Neural cell (in vitro differentiated cells): ENCODE data around the gene NPLOC4. TPM values are rescaled to one million over a fixed set of nuclear protein-coding genes. Genes with fewer than 3 reads are reported as not detected.

Source experiments
- H2AFZ ChIP-seq: fragments of 200-600, 300-800 bp; sonication (generic), shearing (Covaris generic); 2 replicates; pipeline ENCODE4 v1.6.0; 2014; ENCODE audit warnings: low read depth, mild to moderate bottlenecking, antibody characterized with exemption, low read length, moderate library complexity
- H3F3A ChIP-seq: fragments of 200-600 bp; shearing (Covaris generic); 2 replicates; pipeline ENCODE4 v1.6.1; 2016; ENCODE audit warnings: mild to moderate bottlenecking, moderate library complexity, mixed read lengths, antibody characterized with exemption, low read length; ENCODE audit not compliant: insufficient read depth, poor library complexity, severe bottlenecking
- H3K27ac ChIP-seq: fragments of 200-600, 300-800 bp; sonication (generic), shearing (Covaris generic); 2 replicates; pipeline ENCODE4 v1.5.1; 2014; ENCODE audit warnings: mild to moderate bottlenecking, low read length, moderate library complexity
- H3K27me3 ChIP-seq: fragments of 300-800, 200-600 bp; sonication (generic), shearing (Covaris generic); 2 replicates; pipeline ENCODE4 v1.6.0; 2014; ENCODE audit warnings: mild to moderate bottlenecking, low read depth, low read length, moderate library complexity; ENCODE audit not compliant: insufficient read depth
- H3K36me3 ChIP-seq: fragments of 300-800, 200-600 bp; sonication (generic), shearing (Covaris generic); 2 replicates; pipeline ENCODE4 v1.5.1; 2014; ENCODE audit warnings: mild to moderate bottlenecking, antibody characterized with exemption, low read length, moderate library complexity; ENCODE audit not compliant: insufficient read depth
- H3K4me2 ChIP-seq: fragments of 300-800, 200-600 bp; sonication (generic), shearing (Covaris generic); 2 replicates; pipeline ENCODE4 v1.6.0; 2014; ENCODE audit warnings: mild to moderate bottlenecking, low read length
- H3K4me3 ChIP-seq: fragments of 300-800, 200-600 bp; sonication (generic), shearing (Covaris generic); 2 replicates; pipeline ENCODE4 v1.5.1; 2014; ENCODE audit warnings: mild to moderate bottlenecking, low read length, moderate library complexity
- H3K79me2 ChIP-seq: fragments of 200-600 bp; shearing (Covaris generic); replicated peaks from 2 replicates; pipeline ENCODE4 v1.6.0; 2014; ENCODE audit warnings: mild to moderate bottlenecking, low read length, moderate library complexity; ENCODE audit not compliant: insufficient read depth
- H3K9ac ChIP-seq: fragments of 300-800, 200-600 bp; sonication (generic), shearing (Covaris generic); 2 replicates; pipeline ENCODE4 v1.6.1; 2016; ENCODE audit warnings: mild to moderate bottlenecking, low read length, mixed read lengths
- H3K9me2 ChIP-seq: fragments of 200-600 bp; shearing (Covaris generic); 2 replicates; pipeline ENCODE4 v1.6.1; 2016; ENCODE audit warnings: mild to moderate bottlenecking, low read length, mixed read lengths; ENCODE audit not compliant: insufficient read depth
- H3K9me3 ChIP-seq: fragments of 200-600, 300-800 bp; sonication (generic), shearing (Covaris generic); 2 replicates; pipeline ENCODE4 v1.6.1; 2016; ENCODE audit warnings: mild to moderate bottlenecking, mixed run types, low read length, moderate library complexity, mixed read lengths
- H4K20me1 ChIP-seq: fragments of 200-600 bp; shearing (Covaris generic); 2 replicates; pipeline ENCODE4 v1.6.1; 2016; ENCODE audit warnings: mild to moderate bottlenecking, mixed run types; ENCODE audit not compliant: insufficient read depth
- CTCF ChIP-seq: fragments of 450-650 bp; IDR thresholded peaks from 2 replicates; pipeline ENCODE4 v1.5.1; 2014; ENCODE audit warnings: antibody characterized with exemption, mild to moderate bottlenecking, moderate library complexity; ENCODE audit not compliant: poor library complexity, severe bottlenecking
- EP300 ChIP-seq: fragments of 450-650 bp; conservative IDR thresholded peaks from 2 replicates; pipeline ENCODE4 v1.6.1; 2014; ENCODE audit warnings: antibody characterized with exemption, mild to moderate bottlenecking, moderate library complexity; ENCODE audit not compliant: poor library complexity, severe bottlenecking
- EZH2 ChIP-seq: fragments of 200-600, 300-800 bp; shearing (Covaris generic), sonication (generic); IDR thresholded peaks from 2 replicates; pipeline ENCODE4 v1.6.1; 2014; ENCODE audit warnings: antibody characterized with exemption, low read length, borderline replicate concordance, mild to moderate bottlenecking; ENCODE audit not compliant: insufficient read depth, poor library complexity, severe bottlenecking
- MXI1 ChIP-seq: fragments of 450-650 bp; conservative IDR thresholded peaks from 2 replicates; pipeline ENCODE4 v1.6.1; 2014; ENCODE audit warnings: antibody characterized with exemption, mild to moderate bottlenecking; ENCODE audit not compliant: poor library complexity, severe bottlenecking
- POLR2AphosphoS5 ChIP-seq: IDR thresholded peaks from 2 replicates; pipeline ENCODE4 v1.6.1; 2012
- RAD21 ChIP-seq: fragments of 450-650 bp; conservative IDR thresholded peaks from 2 replicates; pipeline ENCODE4 v1.6.1; 2014; ENCODE audit warnings: antibody characterized with exemption, mild to moderate bottlenecking, moderate library complexity
- SMC3 ChIP-seq: fragments of 450-650 bp; conservative IDR thresholded peaks from 2 replicates; pipeline ENCODE4 v1.6.1; 2014; ENCODE audit warnings: antibody characterized with exemption, mild to moderate bottlenecking, moderate library complexity; ENCODE audit not compliant: poor library complexity
- TAF1 ChIP-seq: IDR thresholded peaks from 2 replicates; pipeline ENCODE4 v1.6.1; 2012; ENCODE audit warnings: low read depth
- polyA plus RNA-seq: library from polyadenylated mRNA; depleted of rRNA; stranded (reverse); fragments of >200 nt; gene quantifications from 2 replicates; pipeline ENCODE4 v1.2.3, GENCODE V29; 2014
- TF ChIP-seq, protein P1 (sequence below): IDR thresholded peaks from 2 replicates; pipeline ENCODE4 v1.6.1; 2012; ENCODE audit warnings: borderline replicate concordance

NPLOC4 gene
- polyA plus RNA-seq, 1 donor from 2014 or later = 32.3 TPM

DNA sequence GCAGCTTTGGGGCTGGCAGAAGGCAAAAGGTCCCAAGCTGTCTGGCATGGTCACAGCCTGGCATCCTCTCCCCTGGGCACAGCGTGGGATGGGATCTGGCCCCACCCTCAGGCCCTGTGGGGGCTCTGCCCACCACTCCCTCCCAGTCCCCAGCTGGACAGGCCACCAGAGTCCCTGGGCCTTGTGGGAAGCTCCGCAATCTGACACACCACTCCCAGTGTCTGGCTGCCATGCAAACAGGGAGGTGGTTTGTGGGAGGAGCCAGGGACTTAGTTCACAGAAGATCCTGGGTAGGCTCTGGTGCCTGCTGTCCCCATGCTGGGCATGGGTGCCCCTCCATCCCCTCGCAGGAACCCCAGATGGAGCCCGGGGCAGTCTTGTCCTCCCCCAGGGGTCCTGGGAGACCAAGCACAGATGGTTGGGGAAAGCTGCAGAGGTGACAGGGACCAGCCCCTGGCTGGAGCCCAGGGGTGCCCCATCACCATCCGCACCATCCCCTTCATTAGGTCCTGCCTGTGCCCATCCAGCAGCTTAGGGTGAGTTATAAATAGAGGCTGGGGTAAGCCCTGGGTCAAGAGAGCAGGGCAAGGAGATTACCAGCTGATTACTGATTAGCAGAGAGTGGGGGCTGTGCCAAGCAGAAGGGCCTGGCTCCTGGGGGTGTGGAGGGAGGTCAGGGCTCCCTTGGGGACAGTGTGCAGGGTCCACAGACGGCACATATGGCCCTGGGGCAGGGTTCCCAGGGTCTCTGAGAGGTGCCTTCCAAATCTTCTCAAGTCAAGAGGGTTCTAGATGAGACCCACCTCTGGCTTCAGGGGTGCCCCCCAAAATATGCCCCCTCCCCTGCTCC is 102.5 kb downstream of the NPLOC4 start:
- H4K20me1 ChIP-seq = no peaks in the 10 kb centered on the region
- no peaks in the 10 kb centered on the region for H3K79me2 ChIP-seq
- H2AFZ ChIP-seq = no peak overlapping the region
- H3K9me3 ChIP-seq = no peaks in the 10 kb centered on the region
- TF ChIP-seq EZH2 (no peak), RAD21 (no peak), MXI1 (no peak), POLR2AphosphoS5 (no peak), TAF1 (no peak), CTCF (no peak), SMC3 (no peak)
- TF ChIP-seq, protein P1, sequence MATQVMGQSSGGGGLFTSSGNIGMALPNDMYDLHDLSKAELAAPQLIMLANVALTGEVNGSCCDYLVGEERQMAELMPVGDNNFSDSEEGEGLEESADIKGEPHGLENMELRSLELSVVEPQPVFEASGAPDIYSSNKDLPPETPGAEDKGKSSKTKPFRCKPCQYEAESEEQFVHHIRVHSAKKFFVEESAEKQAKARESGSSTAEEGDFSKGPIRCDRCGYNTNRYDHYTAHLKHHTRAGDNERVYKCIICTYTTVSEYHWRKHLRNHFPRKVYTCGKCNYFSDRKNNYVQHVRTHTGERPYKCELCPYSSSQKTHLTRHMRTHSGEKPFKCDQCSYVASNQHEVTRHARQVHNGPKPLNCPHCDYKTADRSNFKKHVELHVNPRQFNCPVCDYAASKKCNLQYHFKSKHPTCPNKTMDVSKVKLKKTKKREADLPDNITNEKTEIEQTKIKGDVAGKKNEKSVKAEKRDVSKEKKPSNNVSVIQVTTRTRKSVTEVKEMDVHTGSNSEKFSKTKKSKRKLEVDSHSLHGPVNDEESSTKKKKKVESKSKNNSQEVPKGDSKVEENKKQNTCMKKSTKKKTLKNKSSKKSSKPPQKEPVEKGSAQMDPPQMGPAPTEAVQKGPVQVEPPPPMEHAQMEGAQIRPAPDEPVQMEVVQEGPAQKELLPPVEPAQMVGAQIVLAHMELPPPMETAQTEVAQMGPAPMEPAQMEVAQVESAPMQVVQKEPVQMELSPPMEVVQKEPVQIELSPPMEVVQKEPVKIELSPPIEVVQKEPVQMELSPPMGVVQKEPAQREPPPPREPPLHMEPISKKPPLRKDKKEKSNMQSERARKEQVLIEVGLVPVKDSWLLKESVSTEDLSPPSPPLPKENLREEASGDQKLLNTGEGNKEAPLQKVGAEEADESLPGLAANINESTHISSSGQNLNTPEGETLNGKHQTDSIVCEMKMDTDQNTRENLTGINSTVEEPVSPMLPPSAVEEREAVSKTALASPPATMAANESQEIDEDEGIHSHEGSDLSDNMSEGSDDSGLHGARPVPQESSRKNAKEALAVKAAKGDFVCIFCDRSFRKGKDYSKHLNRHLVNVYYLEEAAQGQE = no peak
- no peak overlapping the region for H3K27ac ChIP-seq
- H3K27me3 ChIP-seq = no peaks in the 10 kb centered on the region
- H3K4me3 ChIP-seq = no peak overlapping the region
- no peaks in the 10 kb centered on the region for H3K9me2 ChIP-seq
- H3F3A ChIP-seq = no peaks in the 10 kb centered on the region
- no peak overlapping the region for H3K9ac ChIP-seq
- H3K36me3 ChIP-seq = no peaks in the 10 kb centered on the region
- H3K4me2 ChIP-seq = no peak overlapping the region

GRCh38 chr17:81533339-81534141 is 103.4 kb downstream of the NPLOC4 start:
- no peak overlapping the region for H3K9ac ChIP-seq
- H3K36me3 ChIP-seq = no peaks in the 10 kb centered on the region
- H3K79me2 ChIP-seq = no peaks in the 10 kb centered on the region
- H3K4me3 ChIP-seq = no peak overlapping the region
- TF ChIP-seq EZH2 (no peak), TAF1 (no peak), EP300 (no peak), CTCF (no peak), RAD21 (no peak), POLR2AphosphoS5 (no peak), SMC3 (no peak), MXI1 (no peak)
- TF ChIP-seq, protein P1 = no peak
- H3K4me2 ChIP-seq = no peak overlapping the region
- H2AFZ ChIP-seq = no peak overlapping the region
- H3K27ac ChIP-seq = no peak overlapping the region
- H3K9me3 ChIP-seq = no peaks in the 10 kb centered on the region
- H3K9me2 ChIP-seq = no peaks in the 10 kb centered on the region
- H3K27me3 ChIP-seq = no peaks in the 10 kb centered on the region
- H4K20me1 ChIP-seq = no peaks in the 10 kb centered on the region
- no peaks in the 10 kb centered on the region for H3F3A ChIP-seq
